Stimulated activated CD4-positive, alpha-beta T cell treated with anti-CD3 and anti-CD28 coated beads, Interleukin-1b, Interleukin-23, amount 100 ng/mL, for 48 hours (primary cell): ENCODE measurements around the gene PRR35.

Experiments
- DNase-seq: peaks from one replicate; pipeline ENCODE4 v3.0.0-alpha.2; 2020

The PRR35 gene

DNA sequence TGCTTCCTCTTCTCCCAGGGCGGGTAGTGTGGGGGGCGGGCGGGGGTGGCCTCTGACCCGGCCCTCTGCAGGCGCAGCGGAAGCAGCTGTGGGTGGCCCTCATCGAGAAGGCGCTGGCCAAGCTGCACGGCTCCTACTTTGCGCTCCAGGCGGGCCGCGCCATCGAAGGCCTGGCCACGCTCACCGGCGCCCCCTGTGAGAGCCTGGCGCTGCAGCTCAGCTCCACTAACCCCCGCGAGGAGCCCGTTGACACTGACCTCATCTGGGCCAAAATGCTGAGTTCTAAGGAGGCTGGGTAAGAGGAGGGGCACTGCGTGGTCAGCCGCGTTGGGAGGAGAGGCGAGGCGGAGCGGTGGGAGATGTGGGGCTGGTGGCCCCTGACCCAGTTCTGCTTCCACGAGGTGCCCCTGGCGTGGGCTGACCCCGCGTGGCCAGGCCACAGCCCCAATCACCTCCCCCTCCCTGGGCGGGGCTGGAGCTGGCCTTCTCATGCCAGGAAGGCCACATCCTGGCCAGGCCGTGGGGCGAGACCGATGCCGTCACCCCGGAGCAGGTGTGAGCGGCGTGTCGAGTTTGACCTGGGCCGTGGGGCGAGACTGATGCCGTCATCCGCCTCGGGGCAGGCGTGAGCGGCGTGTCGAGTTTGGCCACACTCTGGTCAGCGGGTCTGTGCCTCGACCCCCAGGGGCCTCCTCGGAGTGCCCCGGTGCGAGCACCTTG, 10.5 kb upstream of the PRR35 start:
- no peak for DNase-seq

GRCh38 chr16:551210-551609, 9.0 kb upstream of the PRR35 start:
- DNase-seq = no peak

DNA sequence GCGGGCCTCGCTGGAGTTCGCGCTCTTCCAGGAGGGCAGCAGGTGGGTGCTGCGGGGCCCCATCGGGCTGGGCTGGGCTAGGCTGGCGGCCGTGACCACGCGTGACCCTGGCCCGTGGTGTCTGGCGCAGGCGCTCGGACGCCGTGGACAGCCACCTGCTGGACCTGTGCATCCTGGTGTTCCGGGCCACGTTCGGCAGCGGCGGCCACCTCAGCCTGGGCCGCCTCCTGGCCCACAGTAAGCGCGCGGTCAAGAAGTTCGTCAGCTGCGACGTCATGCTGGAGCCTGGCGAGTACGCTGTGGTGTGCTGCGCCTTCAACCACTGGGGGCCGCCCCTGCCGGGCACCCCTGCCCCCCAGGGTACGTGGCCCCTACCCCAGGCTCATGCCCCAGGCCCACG, 8.0 kb upstream of the PRR35 start:
- DNase-seq = no peak

GRCh38 chr16:553601-554296, 6.4 kb upstream of the PRR35 start:
- DNase-seq = no peak

- no peak for DNase-seq
Measured at GRCh38 chr16:554297-554621, 5.9 kb upstream of the PRR35 start.

DNA sequence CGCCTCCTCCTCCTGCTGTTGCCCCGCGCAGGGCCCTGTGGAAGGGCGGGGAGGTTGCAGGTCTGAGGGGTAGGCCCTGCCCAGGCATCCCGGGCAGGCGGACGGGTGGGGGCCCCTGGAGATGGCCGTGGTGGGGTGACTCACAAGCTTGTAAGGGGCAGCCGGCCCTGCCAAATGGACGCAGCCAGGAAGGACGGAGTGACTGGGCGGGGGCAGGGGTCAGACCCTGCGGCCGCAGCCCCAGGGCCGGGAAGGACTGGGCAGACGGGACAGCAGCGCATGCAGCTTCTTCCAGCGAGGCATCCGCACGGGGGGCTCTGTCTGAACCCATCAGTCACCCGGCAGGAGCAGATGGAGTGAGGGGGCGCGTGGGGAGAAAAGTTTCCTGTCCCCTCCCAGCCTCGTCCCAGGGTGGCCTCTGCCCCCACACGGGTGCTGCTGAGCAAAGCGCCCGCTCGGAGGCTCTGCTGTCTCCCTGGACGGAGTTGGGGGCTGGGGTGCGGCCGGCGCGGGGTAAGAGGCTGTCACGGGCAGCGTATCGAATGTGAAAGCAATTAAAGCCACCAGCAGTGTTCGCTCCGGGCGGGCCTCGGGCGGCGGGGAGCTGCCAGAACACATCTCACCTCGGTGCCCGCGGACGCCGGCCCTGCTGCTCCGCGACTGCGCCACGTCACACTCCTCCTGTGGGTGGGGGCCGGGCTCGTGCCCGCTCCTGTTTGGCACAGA, 5.4 kb upstream of the PRR35 start:
- DNase-seq = no peak

DNA sequence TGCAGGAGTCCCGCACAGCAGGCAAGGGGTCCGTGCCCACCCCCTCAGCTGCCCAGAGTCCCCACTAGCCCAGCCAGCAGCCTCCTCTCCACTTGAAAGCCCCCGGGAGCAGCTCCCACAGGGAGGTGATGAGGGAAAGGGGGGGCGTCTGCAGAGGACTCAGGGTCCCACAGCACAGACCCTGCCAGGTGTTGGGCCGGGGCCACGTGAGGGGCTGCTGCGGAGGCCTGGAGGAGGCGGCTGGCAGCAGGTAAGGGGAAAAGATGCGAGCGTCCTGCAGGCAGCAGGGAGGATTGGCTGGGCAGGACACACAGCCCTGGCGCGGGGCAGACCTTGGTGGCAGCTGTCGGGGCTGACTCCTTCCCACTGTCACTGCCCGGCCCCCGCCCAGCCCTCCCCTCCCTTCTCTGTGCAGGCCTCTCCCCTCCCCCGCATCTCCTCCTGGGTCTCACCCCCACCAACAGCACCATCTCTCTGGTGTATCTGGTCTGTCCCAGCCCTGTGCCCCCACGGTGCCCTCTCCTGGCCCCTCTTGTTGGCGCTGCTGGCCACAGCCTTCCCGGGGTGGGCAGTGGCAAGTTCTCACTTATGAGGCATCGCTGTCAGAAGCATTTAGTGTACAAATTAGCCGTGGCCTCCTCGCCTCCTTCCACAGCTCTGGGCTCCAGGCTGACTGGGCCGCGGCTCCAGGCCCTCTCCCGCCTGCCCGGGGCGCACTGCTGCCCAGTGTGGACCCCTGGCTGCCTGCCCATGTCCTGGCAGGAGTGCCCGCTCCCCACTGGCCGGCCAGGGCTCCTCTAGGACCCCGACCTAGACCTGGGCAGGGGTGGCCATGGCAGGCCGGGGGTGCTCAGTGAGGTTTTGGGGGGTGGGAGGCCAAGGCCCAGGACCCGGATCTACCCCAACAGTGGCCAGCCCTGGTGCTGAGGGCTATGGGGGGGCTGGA, 4.4 kb upstream of the PRR35 start:
- no peak for DNase-seq

GRCh38 chr16:556474-557173, 3.6 kb upstream of the PRR35 start:
- DNase-seq = no peak

DNA sequence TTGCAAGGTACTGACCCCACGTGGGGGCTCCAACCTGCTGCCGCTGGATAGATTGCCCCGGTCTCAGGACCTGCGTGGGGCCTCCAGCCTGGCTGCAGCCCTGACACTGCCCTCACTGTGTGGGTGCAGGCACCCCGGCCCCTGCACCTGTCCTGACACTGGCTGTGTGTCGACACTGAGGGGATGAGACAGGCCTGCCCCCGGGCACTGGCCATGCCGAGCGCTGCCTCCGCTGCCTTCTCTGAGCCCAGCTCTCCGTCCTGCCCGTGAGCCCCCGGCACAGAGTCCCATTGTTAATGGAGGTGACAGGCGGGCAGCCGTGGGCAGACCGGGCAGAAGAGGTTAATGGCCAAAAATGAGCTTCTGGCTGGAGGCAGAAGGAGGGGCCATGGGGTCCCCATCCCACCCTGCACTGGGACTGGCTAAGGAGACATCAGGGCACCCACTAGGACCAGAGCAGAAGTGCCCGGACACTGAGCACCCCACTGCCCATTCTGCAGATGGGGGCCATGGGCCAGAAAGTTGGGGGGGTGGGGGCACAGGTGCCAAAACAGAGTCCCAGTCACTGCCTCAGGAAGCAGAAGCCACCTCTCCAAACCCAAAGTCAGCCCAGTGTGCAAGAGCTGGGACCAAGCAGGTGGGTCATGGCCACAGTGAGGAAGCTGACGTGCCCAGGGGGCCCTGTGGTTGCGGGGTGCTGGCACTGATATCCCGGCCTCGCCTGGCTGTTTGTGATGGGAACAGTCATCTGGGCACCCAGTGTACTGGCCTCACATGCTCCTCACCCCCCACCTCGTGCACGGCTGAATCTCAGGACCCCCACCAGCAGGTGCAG, 2.5 kb upstream of the PRR35 start:
- no peak for DNase-seq

- DNase-seq = no peak
Measured at GRCh38 chr16:558298-559020, 1.7 kb upstream of the PRR35 start.

DNA sequence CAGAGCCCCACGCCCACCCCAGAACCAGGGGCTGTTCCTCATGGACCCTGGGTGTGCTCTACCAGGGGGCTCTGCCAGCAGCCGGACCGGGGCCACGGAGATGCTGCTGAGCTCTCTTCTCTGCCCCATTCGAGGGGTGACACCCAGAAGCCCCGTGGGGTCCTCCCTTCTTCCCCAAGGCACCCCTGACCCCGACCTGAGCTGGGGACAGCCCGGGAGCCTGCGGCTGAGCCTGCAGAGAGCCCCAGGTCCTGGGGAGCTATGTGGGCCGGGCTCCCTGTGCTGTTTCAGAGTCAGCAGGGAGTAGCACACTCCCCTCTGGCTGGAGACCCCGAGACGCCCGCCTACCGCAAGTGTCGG, 1.2 kb upstream of the PRR35 start:
- no peak for DNase-seq

- no peak for DNase-seq
Measured at GRCh38 chr16:559411-560203, 587 bp upstream of the PRR35 start.

DNA sequence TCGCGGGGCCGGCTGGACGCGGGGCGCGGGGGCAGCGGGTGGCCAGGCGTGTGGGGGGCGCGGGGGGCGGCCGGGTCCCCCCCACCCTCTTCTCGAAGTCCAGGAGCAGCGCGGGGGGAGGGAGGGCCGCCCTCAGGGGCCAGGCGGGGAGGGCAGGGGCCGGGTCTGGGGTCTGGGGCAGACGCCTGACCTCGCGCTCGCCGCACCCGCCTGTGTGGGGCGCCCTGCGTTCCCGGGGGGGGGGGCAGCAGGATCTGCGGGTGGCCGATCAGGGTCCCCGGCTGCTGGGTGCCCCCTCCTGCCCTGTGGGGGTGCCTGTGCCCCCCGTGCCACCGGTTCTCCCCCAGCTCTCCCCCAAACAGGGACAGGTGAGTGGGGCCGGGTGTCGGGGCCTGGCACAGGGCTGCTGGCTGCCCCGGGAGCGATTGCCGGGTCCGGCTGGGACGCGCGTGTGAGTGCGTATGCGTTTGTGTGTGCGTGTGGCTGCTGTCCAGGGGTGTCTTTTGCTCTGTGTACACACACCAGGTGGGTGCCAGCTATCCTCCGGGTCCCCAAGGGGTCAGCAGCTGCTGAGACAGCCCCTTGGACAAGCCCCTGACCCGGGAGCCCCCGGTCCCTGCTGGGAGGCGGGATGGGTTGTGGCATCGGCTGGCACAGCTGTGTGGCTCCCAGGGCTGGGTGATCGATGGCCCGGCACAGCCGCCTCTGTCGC, 663 bp downstream of the PRR35 start:
- DNase-seq = no peak

GRCh38 chr16:561413-561794, 1.2 kb downstream of the PRR35 start:
- DNase-seq = no peak

- no peak for DNase-seq
Measured at GRCh38 chr16:561957-562938, 2.1 kb downstream of the PRR35 start.

- no peak for DNase-seq
Measured at GRCh38 chr16:563072-563644, 3.0 kb downstream of the PRR35 start.

- no peak for DNase-seq
Measured at GRCh38 chr16:564690-565418, 4.7 kb downstream of the PRR35 start.
